WTC11 (cell line): ENCODE results near the gene TRIM38.

Experiments used
- NFE2L1 ChIP-seq: sonication (generic); formaldehyde crosslinking; IDR thresholded peaks from 2 replicates; pipeline ENCODE4 v1.8.1; 2023; ENCODE audit warnings: missing genetic modification reagents
- SP1 ChIP-seq: sonication (generic); formaldehyde crosslinking; conservative IDR thresholded peaks from 2 replicates; pipeline ENCODE4 v1.8.1; 2022; ENCODE audit warnings: missing genetic modification reagents
- ZNF121 ChIP-seq: sonication (generic); formaldehyde crosslinking; IDR thresholded peaks from 2 replicates; pipeline ENCODE4 v1.8.0; 2023; ENCODE audit warnings: missing genetic modification reagents
- TF ChIP-seq, protein P1 (sequence below): fragments of 200-600 bp; IDR thresholded peaks from 2 replicates; pipeline ENCODE4 v1.8.0; 2022; ENCODE audit warnings: antibody characterized with exemption

DNA sequence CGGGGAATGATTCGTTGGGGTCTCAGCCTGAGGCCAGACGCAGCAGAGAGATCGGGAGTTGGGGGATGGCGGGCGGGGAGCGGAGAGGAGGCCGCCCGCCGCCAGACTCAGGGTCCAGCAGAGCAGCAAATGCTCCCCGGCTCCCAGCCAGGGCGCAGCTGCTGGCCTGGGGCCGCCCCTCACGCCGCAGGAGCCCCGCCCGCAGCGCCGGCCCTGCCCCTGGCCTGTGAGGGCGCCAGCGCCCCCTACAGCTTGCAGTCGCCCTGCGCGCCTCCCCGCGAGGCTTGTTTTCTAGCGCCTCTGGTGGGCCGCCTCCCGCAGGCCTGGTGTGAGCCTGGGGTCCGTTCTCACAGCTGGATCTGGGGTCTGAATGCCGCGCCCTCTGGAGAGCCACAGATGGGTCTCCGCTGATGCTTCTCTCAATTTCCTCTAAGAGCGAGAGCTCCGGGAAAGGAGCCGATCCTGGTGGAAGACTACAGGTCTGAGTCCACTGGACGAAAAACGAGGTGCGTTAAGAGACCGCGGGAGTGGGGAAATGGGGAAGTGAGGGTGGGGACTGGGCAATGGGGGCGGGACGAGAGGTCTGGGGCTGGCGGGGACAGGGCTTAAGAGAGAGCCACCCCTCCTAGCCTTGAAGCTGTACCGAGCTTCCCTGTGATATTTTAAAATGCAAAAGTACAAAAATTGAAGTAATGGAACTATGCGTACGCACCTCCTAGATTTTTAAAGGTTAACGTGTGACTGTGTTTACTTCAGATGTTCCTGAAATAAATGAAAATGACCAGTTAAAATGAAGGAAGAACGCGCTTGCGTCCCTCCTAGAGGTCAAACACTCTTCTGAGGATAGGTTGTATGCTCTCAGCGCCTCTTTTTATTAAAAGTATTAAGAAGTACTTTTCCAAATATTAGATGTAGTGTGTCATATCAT, 30.1 kb downstream of the TRIM38 start:
- TF ChIP-seq SP1 (CRISPR knock-in tag), result peak; percentile 80
- TF ChIP-seq ZNF121 (CRISPR knock-in tag), result no peak
- TF ChIP-seq, protein P1, sequence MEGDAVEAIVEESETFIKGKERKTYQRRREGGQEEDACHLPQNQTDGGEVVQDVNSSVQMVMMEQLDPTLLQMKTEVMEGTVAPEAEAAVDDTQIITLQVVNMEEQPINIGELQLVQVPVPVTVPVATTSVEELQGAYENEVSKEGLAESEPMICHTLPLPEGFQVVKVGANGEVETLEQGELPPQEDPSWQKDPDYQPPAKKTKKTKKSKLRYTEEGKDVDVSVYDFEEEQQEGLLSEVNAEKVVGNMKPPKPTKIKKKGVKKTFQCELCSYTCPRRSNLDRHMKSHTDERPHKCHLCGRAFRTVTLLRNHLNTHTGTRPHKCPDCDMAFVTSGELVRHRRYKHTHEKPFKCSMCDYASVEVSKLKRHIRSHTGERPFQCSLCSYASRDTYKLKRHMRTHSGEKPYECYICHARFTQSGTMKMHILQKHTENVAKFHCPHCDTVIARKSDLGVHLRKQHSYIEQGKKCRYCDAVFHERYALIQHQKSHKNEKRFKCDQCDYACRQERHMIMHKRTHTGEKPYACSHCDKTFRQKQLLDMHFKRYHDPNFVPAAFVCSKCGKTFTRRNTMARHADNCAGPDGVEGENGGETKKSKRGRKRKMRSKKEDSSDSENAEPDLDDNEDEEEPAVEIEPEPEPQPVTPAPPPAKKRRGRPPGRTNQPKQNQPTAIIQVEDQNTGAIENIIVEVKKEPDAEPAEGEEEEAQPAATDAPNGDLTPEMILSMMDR, result peak; percentile 91
- TF ChIP-seq NFE2L1, result no peak
